OCI-LY7 (cell line): ENCODE measurements around the gene TRAPPC3L.

Experiments used
- EZH2phosphoT487 ChIP-seq: fragments of 200-600 bp; sonication (generic); IDR thresholded peaks from 2 replicates; pipeline ENCODE4 v1.6.1; 2018; ENCODE audit warnings: low read depth, borderline replicate concordance, mild to moderate bottlenecking, mixed run types, antibody characterized with exemption, low read length, moderate library complexity, mixed read lengths
- TF ChIP-seq, protein P1 (sequence below): fragments of 200-600 bp; sonication (generic); conservative IDR thresholded peaks from 2 replicates; pipeline ENCODE4 v1.5.1; 2014; ENCODE audit warnings: mild to moderate bottlenecking, antibody characterized with exemption, low read length, moderate library complexity, mixed read lengths

DNA sequence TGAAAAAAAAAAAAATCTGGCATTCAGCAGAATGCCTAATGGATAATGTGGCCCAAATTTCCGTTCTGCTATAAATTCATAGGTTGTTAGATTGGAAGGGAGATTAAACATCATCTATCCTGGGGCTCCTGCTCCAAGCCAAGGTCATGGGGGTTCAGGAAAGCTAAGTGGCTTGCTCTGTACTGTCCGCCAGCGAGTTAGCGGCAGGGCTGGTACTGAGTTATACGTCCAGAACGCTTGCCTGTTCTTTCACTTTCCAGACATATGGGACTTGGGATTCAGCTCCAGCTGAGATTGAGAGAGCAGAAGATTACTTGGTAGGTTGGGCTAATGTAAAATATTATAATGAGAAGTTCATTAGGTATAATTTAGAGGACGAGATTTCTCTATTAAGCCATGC is 26.7 kb upstream of the TRAPPC3L start:
- TF ChIP-seq, protein P1, sequence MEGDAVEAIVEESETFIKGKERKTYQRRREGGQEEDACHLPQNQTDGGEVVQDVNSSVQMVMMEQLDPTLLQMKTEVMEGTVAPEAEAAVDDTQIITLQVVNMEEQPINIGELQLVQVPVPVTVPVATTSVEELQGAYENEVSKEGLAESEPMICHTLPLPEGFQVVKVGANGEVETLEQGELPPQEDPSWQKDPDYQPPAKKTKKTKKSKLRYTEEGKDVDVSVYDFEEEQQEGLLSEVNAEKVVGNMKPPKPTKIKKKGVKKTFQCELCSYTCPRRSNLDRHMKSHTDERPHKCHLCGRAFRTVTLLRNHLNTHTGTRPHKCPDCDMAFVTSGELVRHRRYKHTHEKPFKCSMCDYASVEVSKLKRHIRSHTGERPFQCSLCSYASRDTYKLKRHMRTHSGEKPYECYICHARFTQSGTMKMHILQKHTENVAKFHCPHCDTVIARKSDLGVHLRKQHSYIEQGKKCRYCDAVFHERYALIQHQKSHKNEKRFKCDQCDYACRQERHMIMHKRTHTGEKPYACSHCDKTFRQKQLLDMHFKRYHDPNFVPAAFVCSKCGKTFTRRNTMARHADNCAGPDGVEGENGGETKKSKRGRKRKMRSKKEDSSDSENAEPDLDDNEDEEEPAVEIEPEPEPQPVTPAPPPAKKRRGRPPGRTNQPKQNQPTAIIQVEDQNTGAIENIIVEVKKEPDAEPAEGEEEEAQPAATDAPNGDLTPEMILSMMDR, result no peak
- TF ChIP-seq EZH2phosphoT487, result no peak
